Calu3 (cell line): ENCODE results near the gene AP5B1. TPM values are rescaled to one million over a fixed set of nuclear protein-coding genes. Genes with fewer than 3 reads are reported as not detected.

Experiments used
- BruUV-seq: library from RNA; stranded (reverse); fragments of 400-500 nt; replicated peaks from 2 replicates; lab custom pipeline; 2021; lab: Mats Ljungman, UMichigan
- CTCF ChIA-PET: fragments of 300-600 bp; sonication (Branson Sonifier 250); formaldehyde crosslinking; loops from one replicate; lab custom pipeline; 2022; ENCODE audit warnings: antibody characterized with exemption; lab: Charles Lee
- DNase-seq: peaks from one replicate; pipeline ENCODE4 v3.0.0; 2022
- H3K27ac Mint-ChIP-seq: one replicate; pipeline ENCODE4 v1.8.0; 2022; ENCODE audit warnings: mixed read lengths; ENCODE audit not compliant: unreplicated experiment
- H3K27me3 Mint-ChIP-seq: one replicate; pipeline ENCODE4 v1.8.0; 2022; ENCODE audit warnings: mixed read lengths; ENCODE audit not compliant: unreplicated experiment
- H3K36me3 Mint-ChIP-seq: one replicate; pipeline ENCODE4 v1.8.0; 2022; ENCODE audit warnings: mild to moderate bottlenecking, moderate library complexity, mixed read lengths; ENCODE audit not compliant: insufficient read depth, unreplicated experiment
- H3K4me1 Mint-ChIP-seq: one replicate; pipeline ENCODE4 v1.8.0; 2022; ENCODE audit warnings: mild to moderate bottlenecking, low read depth, mixed read lengths; ENCODE audit not compliant: unreplicated experiment
- H3K4me3 Mint-ChIP-seq: one replicate; pipeline ENCODE4 v1.8.0; 2022; ENCODE audit warnings: mild to moderate bottlenecking, low read depth, moderate library complexity, mixed read lengths; ENCODE audit not compliant: unreplicated experiment
- H3K9me3 Mint-ChIP-seq: one replicate; pipeline ENCODE4 v1.8.0; 2022; ENCODE audit warnings: low read depth, mixed read lengths; ENCODE audit not compliant: unreplicated experiment
- CTCF ChIP-seq: fragments of 200-600 bp; IDR thresholded peaks from one replicate; pipeline ENCODE4 v1.8.0; 2022; ENCODE audit warnings: antibody characterized with exemption; ENCODE audit not compliant: unreplicated experiment
- intact Hi-C: fragments of 100-400 bp; cut with micrococcal nuclease; formaldehyde crosslinking; loops from one replicate; pipeline ENCODE4 v1.10.0; 2022; ENCODE audit not compliant: unreplicated experiment
- total RNA-seq: library from RNA; stranded (reverse); gene quantifications from 2 replicates; pipeline ENCODE4 v1.2.3, GENCODE V29; 2022

AP5B1 gene
- total RNA-seq, 1 experiment from 2014 or later: 18.5 TPM

- intact Hi-C loops: no loop called here
- CTCF ChIA-PET: no interaction called here
- peak overlapping the region; percentile 82 for H3K27ac Mint-ChIP-seq
Measured at GRCh38 chr11:65785319-65786007, 4.7 kb upstream of the AP5B1 start.

GRCh38 chr11:65782816-65783228 lies 2.0 kb upstream of the AP5B1 start:
- intact Hi-C loops: no loop called here

More at GRCh38 chr11:65785319-65786007, 4.7 kb upstream of the AP5B1 start:
- no peaks in the 10 kb centered on the region for H3K27me3 Mint-ChIP-seq
- no TSS peak for BruUV-seq
- H3K9me3 Mint-ChIP-seq: no peaks in the 10 kb centered on the region
- peak overlapping the region; percentile 86 for H3K4me3 Mint-ChIP-seq
- peaks cover 31% of the 10 kb centered on the region for H3K4me1 Mint-ChIP-seq
- DNase-seq: no peak
- peaks cover 38% of the 10 kb centered on the region for H3K36me3 Mint-ChIP-seq
- TF ChIP-seq CTCF: no peak

GRCh38 chr11:65781962-65782815 lies 1.4 kb upstream of the AP5B1 start:
- intact Hi-C loops: no loop called here
- Mint-ChIP-seq H3K27me3 (no peaks in the 10 kb centered on the region), H3K9me3 (no peaks in the 10 kb centered on the region), H3K4me1 (peaks cover 26% of the 10 kb centered on the region), H3K27ac (peak overlapping the region; percentile 7), H3K36me3 (peaks cover 25% of the 10 kb centered on the region), H3K4me3 (peak overlapping the region; percentile 47)
- no peak for TF ChIP-seq CTCF
- CTCF ChIA-PET: interaction anchor here (0.5 kb wide), 1 partner anchor 47 kb away, joined by 3 read pairs; no protein-coding TSS in a partner anchor
- DNase-seq: no peak
- BruUV-seq: no TSS peak

More at GRCh38 chr11:65782816-65783228, 2.0 kb upstream of the AP5B1 start:
- Mint-ChIP-seq H3K4me1 (peaks cover 26% of the 10 kb centered on the region), H3K27ac (peak overlapping the region; percentile 7), H3K36me3 (peaks cover 31% of the 10 kb centered on the region), H3K9me3 (no peaks in the 10 kb centered on the region), H3K27me3 (no peaks in the 10 kb centered on the region), H3K4me3 (no peak overlapping the region)
- TF ChIP-seq CTCF: no peak
- CTCF ChIA-PET: interaction anchor here (0.5 to 1.0 kb wide), 3 partner anchors 9 to 46 kb away, joined by 3 to 5 read pairs (median 3); no protein-coding TSS in a partner anchor
- no peak for DNase-seq
- BruUV-seq: no TSS peak

GRCh38 chr11:65781152-65781961 lies 581 bp upstream of the AP5B1 start:
- H3K4me3 Mint-ChIP-seq: peak overlapping the region; percentile 47
- no peak for TF ChIP-seq CTCF
- peaks cover 18% of the 10 kb centered on the region for H3K36me3 Mint-ChIP-seq
- BruUV-seq: no TSS peak
- intact Hi-C loops: no loop called here
- CTCF ChIA-PET: interaction anchor here (1.9 to 2.5 kb wide), 2 partner anchors 11 to 36 kb away, joined by 13 to 39 read pairs; no protein-coding TSS in a partner anchor
- no peaks in the 10 kb centered on the region for H3K27me3 Mint-ChIP-seq
- H3K27ac Mint-ChIP-seq: no peak overlapping the region
- H3K4me1 Mint-ChIP-seq: peaks cover 26% of the 10 kb centered on the region
- peak; percentile 50 for DNase-seq
- no peaks in the 10 kb centered on the region for H3K9me3 Mint-ChIP-seq
